GM12878 (cell line): Measurements from ENCODE around the gene EPS8. TPM values are rescaled to one million over a fixed set of nuclear protein-coding genes. Genes with fewer than 3 reads are reported as not detected.
"Not testable (repeated sequence)": the region's sequence is repeated elsewhere in the genome, so short reads cannot be mapped to it uniquely, and the experiment has no call there.

Experiments used
- ATAC-seq: fragments of 200-7000 bp; cut with Tn5 transposase; 3 replicates; pipeline ENCODE4 v1.9.1; 2020; ENCODE audit warnings: mild to moderate bottlenecking, moderate library complexity
- BruUV-seq: library from RNA; stranded (reverse); fragments of 400-500 nt; replicated peaks from 2 replicates; lab custom pipeline; 2021; lab: Mats Ljungman, UMichigan
- CTCF ChIA-PET: fragments of 300-600 bp; sonication (Branson Sonifier 250); formaldehyde crosslinking; extraction: SDS; loops from one replicate; lab custom pipeline; 2021; ENCODE audit warnings: inconsistent platforms; lab: Yijun Ruan, JAX
- POLR2A ChIA-PET: fragments of 350-600 bp; formaldehyde crosslinking; extraction: SDS; loops from one replicate; lab custom pipeline; 2021; ENCODE audit warnings: inconsistent platforms; lab: Charles Lee
- RAD21 ChIA-PET: fragments of 300-600 bp; sonication (Branson Sonifier 250); formaldehyde crosslinking; loops from one replicate; lab custom pipeline; 2023; ENCODE audit warnings: antibody characterized with exemption; ENCODE audit not compliant: unreplicated experiment; lab: Charles Lee
- SMC1A ChIA-PET: fragments of 300-600 bp; sonication (Branson Sonifier 250); formaldehyde crosslinking; loops from one replicate; lab custom pipeline; 2023; ENCODE audit not compliant: unreplicated experiment, uncharacterized antibody; lab: Charles Lee
- DNase-seq: peaks from one replicate; pipeline ENCODE4 v3.0.0-alpha.2; 2011; ENCODE audit warnings: low read depth, low spot score
- FAIRE-seq: peaks from 3 replicates; lab custom pipeline; 2011; peaks lifted over from hg19 to GRCh38; lab: Jason Lieb, UNC
- H2AFZ ChIP-seq: 2 replicates; pipeline ENCODE4 v1.6.0; 2011; ENCODE audit warnings: low read depth, low read length, control low read depth; ENCODE audit not compliant: control insufficient read depth
- H3K27ac ChIP-seq: 2 replicates; pipeline ENCODE4 v1.5.1; 2011; ENCODE audit warnings: control low read depth; ENCODE audit not compliant: control insufficient read depth, insufficient read depth
- H3K27me3 ChIP-seq, 2 experiments: replicated peaks in 1 of 2; 2 replicates each; pipeline versions ENCODE4 v1.6.0 to v1.6.1; 2011; ENCODE audit warnings: low read length in 1 of 2; ENCODE audit not compliant: control insufficient read depth in 2 of 2, insufficient read depth in 2 of 2
- H3K36me3 ChIP-seq, 2 experiments: 2 replicates each; pipeline ENCODE4 v1.5.1; 2011; ENCODE audit warnings: low read length in 1 of 2; ENCODE audit not compliant: control insufficient read depth in 2 of 2, insufficient read depth in 2 of 2
- H3K4me1 ChIP-seq: 2 replicates; pipeline ENCODE4 v1.6.1; 2011; ENCODE audit warnings: mild to moderate bottlenecking, low read length, moderate library complexity, mixed read lengths; ENCODE audit not compliant: control insufficient read depth, insufficient read depth
- H3K4me2 ChIP-seq: 2 replicates; pipeline ENCODE4 v1.6.0; 2011; ENCODE audit warnings: control low read depth; ENCODE audit not compliant: control insufficient read depth, insufficient read depth
- H3K4me3 ChIP-seq: fragments of 200-600 bp; sonication (generic); 2 replicates; pipeline ENCODE4 v1.5.1; 2016
- H3K79me2 ChIP-seq: 2 replicates; pipeline ENCODE4 v1.6.0; 2011; ENCODE audit warnings: low read length; ENCODE audit not compliant: control insufficient read depth, insufficient read depth
- H3K9ac ChIP-seq: 2 replicates; pipeline ENCODE4 v1.8.0; 2011; ENCODE audit warnings: low read length, control low read depth, mixed read lengths; ENCODE audit not compliant: control insufficient read depth, insufficient read depth
- H3K9me3 ChIP-seq: replicated peaks from 3 replicates; pipeline ENCODE4 v1.5.1; 2011; ENCODE audit warnings: mild to moderate bottlenecking, low read length; ENCODE audit not compliant: control insufficient read depth, insufficient read depth
- H4K20me1 ChIP-seq: 2 replicates; pipeline ENCODE4 v1.6.0; 2011; ENCODE audit not compliant: control insufficient read depth, insufficient read depth
- WGBS: methylation state at CpG from one replicate; pipeline ENCODE4 v1.1.6; 2016; ENCODE audit warnings: low lambda C conversion rate; ENCODE audit not compliant: insufficient replicate concordance, insufficient coverage; ENCODE audit errors: missing lambda C conversion rate; 5-methylcytosine and 5-hydroxymethylcytosine counted together
- in situ Hi-C: fragments of 300-500 bp; cut with MboI; formaldehyde crosslinking; loops from 9 replicates; pipeline ENCODE4 v1.14.3; 2018; ENCODE audit warnings: mixed read lengths
- intact Hi-C: fragments of 100-400 bp; cut with micrococcal nuclease; formaldehyde crosslinking; loops from one replicate; pipeline ENCODE4 v1.14.2; 2022; ENCODE audit not compliant: unreplicated experiment
- polyA plus RNA-seq, 11 experiments: library from polyadenylated mRNA; depleted of rRNA in 4 of 11; unstranded in 6 of 11; stranded (reverse) in 5 of 11; fragments of >200 nt; fragmentation: Nextera tagmentation in 4 of 11; fragmentation: Illumina TruSeq in 1 of 11; extraction: Ambion mirVana in 4 of 11; extraction: Trizol in 1 of 11; gene quantifications; 1 replicate in 1 of 11; 2 replicates in 10 of 11; pipeline versions ENCODE4 v1.2.1 to v1.2.3, GENCODE V29; 2011 to 2016; ENCODE audit warnings: inconsistent platforms in 2 of 11, missing spikeins in 2 of 11, low read depth in 1 of 11
- total RNA-seq, 4 experiments: library from RNA; depleted of rRNA in 3 of 4; stranded (reverse); fragments of >200 nt in 3 of 4; fragmentation: Illumina TruSeq in 1 of 4; extraction: Trizol in 1 of 4; gene quantifications; 2 replicates each; pipeline versions ENCODE4 v1.2.1 to v1.2.3, GENCODE V29; 2013 to 2021
- TF ChIP-seq, protein P1 (sequence below): fragments of 450-650 bp; IDR thresholded peaks from 2 replicates; pipeline ENCODE4 v1.6.1; 2017; ENCODE audit warnings: mild to moderate bottlenecking

The EPS8 gene
- total and polyA plus RNA-seq, 10 of the 15 experiments (the other 5 are each of a cell fraction or from before 2014, with no cell fraction given) = 1.3 to 127 (median 3.4) TPM

DNA sequence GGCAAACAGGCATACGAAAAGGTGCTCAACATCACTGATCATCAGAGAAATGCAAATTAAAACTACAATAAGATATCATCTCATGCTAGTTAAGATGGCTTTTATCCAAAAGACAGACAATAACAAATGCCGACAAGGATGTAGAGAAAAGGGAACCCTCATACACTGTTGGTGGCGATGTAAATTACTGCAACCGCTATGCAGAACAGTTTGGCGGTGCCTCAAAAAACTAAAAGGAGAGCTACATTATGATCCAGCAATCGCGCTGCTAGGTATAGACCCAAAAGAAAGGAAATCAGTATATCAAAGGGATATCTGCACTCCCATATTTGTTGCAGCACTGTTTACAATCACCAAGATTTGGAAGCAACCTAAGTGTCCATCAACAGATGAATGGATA is 27.0 kb downstream of the EPS8 start:
- POLR2A ChIA-PET = not testable (repeated sequence)
- WGBS = 92% methylated on average over 7 of the region's 7 CpGs

More for the DNA sequence above, 27.0 kb downstream of the EPS8 start:
- H3K27me3 ChIP-seq, BruUV-seq, FAIRE-seq, ATAC-seq, H3K79me2 ChIP-seq, H3K9ac ChIP-seq, H3K4me1 ChIP-seq, DNase-seq, H3K4me2 ChIP-seq, intact Hi-C loops, H3K4me3 ChIP-seq, H2AFZ ChIP-seq, H3K9me3 ChIP-seq, H3K27ac ChIP-seq, in situ Hi-C loops, H3K36me3 ChIP-seq, H4K20me1 ChIP-seq: not testable (repeated sequence)
- SMC1A ChIA-PET = interaction anchor here (0.9 to 2.0 kb wide), 10 partner anchors 8 to 64 kb away, joined by 3 to 7 read pairs (median 4); no protein-coding TSS in a partner anchor
- RAD21 ChIA-PET = interaction anchor here (0.7 kb wide), 1 partner anchor 39 kb away, joined by 5 read pairs; no protein-coding TSS in a partner anchor
- CTCF ChIA-PET = interaction anchor here (0.7 kb wide), 1 partner anchor 43 kb away, joined by 5 read pairs; no protein-coding TSS in a partner anchor
- TF ChIP-seq, protein P1, sequence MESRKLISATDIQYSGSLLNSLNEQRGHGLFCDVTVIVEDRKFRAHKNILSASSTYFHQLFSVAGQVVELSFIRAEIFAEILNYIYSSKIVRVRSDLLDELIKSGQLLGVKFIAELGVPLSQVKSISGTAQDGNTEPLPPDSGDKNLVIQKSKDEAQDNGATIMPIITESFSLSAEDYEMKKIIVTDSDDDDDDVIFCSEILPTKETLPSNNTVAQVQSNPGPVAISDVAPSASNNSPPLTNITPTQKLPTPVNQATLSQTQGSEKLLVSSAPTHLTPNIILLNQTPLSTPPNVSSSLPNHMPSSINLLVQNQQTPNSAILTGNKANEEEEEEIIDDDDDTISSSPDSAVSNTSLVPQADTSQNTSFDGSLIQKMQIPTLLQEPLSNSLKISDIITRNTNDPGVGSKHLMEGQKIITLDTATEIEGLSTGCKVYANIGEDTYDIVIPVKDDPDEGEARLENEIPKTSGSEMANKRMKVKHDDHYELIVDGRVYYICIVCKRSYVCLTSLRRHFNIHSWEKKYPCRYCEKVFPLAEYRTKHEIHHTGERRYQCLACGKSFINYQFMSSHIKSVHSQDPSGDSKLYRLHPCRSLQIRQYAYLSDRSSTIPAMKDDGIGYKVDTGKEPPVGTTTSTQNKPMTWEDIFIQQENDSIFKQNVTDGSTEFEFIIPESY = peak; percentile 98
